DMS53 treated with DMSO at 0.1 percent for 48 hours (cell line): ENCODE data around the gene AADAC.
"Not testable (repeated sequence)": the region's sequence is repeated elsewhere in the genome, so short reads cannot be mapped to it uniquely, and the experiment has no call there.

Source experiments
- DNase-seq: peaks from one replicate; lab custom pipeline; 2025; ENCODE audit not compliant: unreplicated experiment; lab: John Stamatoyannopoulos, UW

AADAC gene

GRCh38 chr3:151796105-151796680, 17.7 kb upstream of the AADAC start:
- DNase-seq, result no peak

GRCh38 chr3:151798466-151798865, 15.4 kb upstream of the AADAC start:
- DNase-seq, result no peak

- no peak for DNase-seq
Observed at GRCh38 chr3:151800431-151800830, 13.5 kb upstream of the AADAC start.

- DNase-seq, result no peak
Observed at GRCh38 chr3:151804267-151804666, 9.6 kb upstream of the AADAC start.

- no peak for DNase-seq
Observed at GRCh38 chr3:151806838-151807237, 7.1 kb upstream of the AADAC start.

- peak; percentile 34 for DNase-seq
Observed at GRCh38 chr3:151808926-151809325, 5.0 kb upstream of the AADAC start.

GRCh38 chr3:151811474-151811873, 2.4 kb upstream of the AADAC start:
- DNase-seq, result no peak

- no peak for DNase-seq
Observed at GRCh38 chr3:151814588-151814987, 672 bp downstream of the AADAC start.

- DNase-seq, result peak; percentile 21
Observed at GRCh38 chr3:151816091-151816604, 2.2 kb downstream of the AADAC start.

- no peak for DNase-seq
Observed at GRCh38 chr3:151817473-151817872, 3.6 kb downstream of the AADAC start.

- DNase-seq, result peak; percentile 1
Observed at GRCh38 chr3:151818361-151818760, 4.4 kb downstream of the AADAC start.

GRCh38 chr3:151819910-151820309, 6.0 kb downstream of the AADAC start:
- DNase-seq, result no peak

GRCh38 chr3:151827816-151828215, 13.9 kb downstream of the AADAC start:
- DNase-seq, result no peak

- no peak for DNase-seq
Observed at GRCh38 chr3:151835751-151836525, 22.0 kb downstream of the AADAC start.

- peak; percentile 67 for DNase-seq
Observed at GRCh38 chr3:151837057-151837456, 23.1 kb downstream of the AADAC start.

GRCh38 chr3:151838574-151839312, 24.8 kb downstream of the AADAC start:
- peak; percentile 54 for DNase-seq

- no peak for DNase-seq
Observed at GRCh38 chr3:151839313-151839631, 25.4 kb downstream of the AADAC start.

- no peak for DNase-seq
Observed at GRCh38 chr3:151841801-151842200, 27.9 kb downstream of the AADAC start.

GRCh38 chr3:151843275-151843674, 29.4 kb downstream of the AADAC start:
- DNase-seq, result peak; percentile 27

- DNase-seq, result no peak
Observed at GRCh38 chr3:151845306-151845905, 31.5 kb downstream of the AADAC start.

- not testable (repeated sequence) for DNase-seq
Observed at GRCh38 chr3:151850065-151850464, 36.1 kb downstream of the AADAC start.
